Measurements from ENCODE around the gene HECTD2. TPM values are rescaled to one million over a fixed set of nuclear protein-coding genes. Genes with fewer than 3 reads are reported as not detected.

HECTD2 gene
- total RNA-seq, 1 experiment from 2014 or later, result 2.0 TPM

- BruUV-seq (replicated peaks), result no TSS peak
- Histone ChIP-seq H3K4me1 (no peaks in the 10 kb centered on the region), H3K4me3 (ENCODE audit: low read depth, low read length) (no peak overlapping the region), H3K9me3 (no peaks in the 10 kb centered on the region), H3K36me3 (ENCODE audit: control insufficient read depth, insufficient read depth, low read length) (no peaks in the 10 kb centered on the region), H3K27me3 (replicated peaks; ENCODE audit: control insufficient read depth, insufficient read depth, low read length) (no peaks in the 10 kb centered on the region)
- no peak for DNase-seq
- ChIA-PET POLR2A (no interaction called here), CTCF (no interaction called here)
- no peak for TF ChIP-seq CTCF (IDR thresholded peaks at IDR 0.05; ENCODE audit: insufficient read depth in 1 of 2, low read depth in 1 of 2, low read length in 1 of 2, severe bottlenecking in 1 of 2, unreplicated experiment in 1 of 2)
- peaks cover 3% of the 10 kb centered on the region for H3K27me3 Mint-ChIP-seq (ENCODE audit: insufficient read depth, unreplicated experiment)
- no peaks in the 10 kb centered on the region for H3K4me1 Mint-ChIP-seq (ENCODE audit: low read depth, unreplicated experiment)
- H3K27ac Mint-ChIP-seq (ENCODE audit: unreplicated experiment), result no peak overlapping the region
- intact Hi-C loops (cut with micrococcal nuclease; ENCODE audit: unreplicated experiment), result no loop called here
- H3K9me3 Mint-ChIP-seq (ENCODE audit: unreplicated experiment), result no peaks in the 10 kb centered on the region
- H3K4me3 Mint-ChIP-seq (ENCODE audit: unreplicated experiment), result no peak overlapping the region
- no peaks in the 10 kb centered on the region for H3K36me3 Mint-ChIP-seq (ENCODE audit: insufficient read depth, unreplicated experiment)
Measured at GRCh38 chr10:91420868-91421267, 10.7 kb downstream of the HECTD2 start.

- CTCF ChIA-PET, result no interaction called here
Measured at GRCh38 chr10:91422915-91423314, 12.8 kb downstream of the HECTD2 start.

GRCh38 chr10:91424016-91424415, 13.9 kb downstream of the HECTD2 start:
- no peak for DNase-seq
- intact Hi-C loops (cut with micrococcal nuclease; ENCODE audit: unreplicated experiment), result no loop called here
- Mint-ChIP-seq H3K4me3 (ENCODE audit: unreplicated experiment) (no peak overlapping the region), H3K9me3 (ENCODE audit: unreplicated experiment) (no peaks in the 10 kb centered on the region), H3K4me1 (ENCODE audit: low read depth, unreplicated experiment) (no peaks in the 10 kb centered on the region), H3K27ac (ENCODE audit: unreplicated experiment) (no peak overlapping the region), H3K36me3 (ENCODE audit: insufficient read depth, unreplicated experiment) (no peaks in the 10 kb centered on the region), H3K27me3 (ENCODE audit: insufficient read depth, unreplicated experiment) (peaks cover 3% of the 10 kb centered on the region)
- no peak overlapping the region for H3K4me3 ChIP-seq (ENCODE audit: low read depth, low read length)
- no peak for TF ChIP-seq CTCF (IDR thresholded peaks at IDR 0.05; ENCODE audit: insufficient read depth in 1 of 2, low read depth in 1 of 2, low read length in 1 of 2, severe bottlenecking in 1 of 2, unreplicated experiment in 1 of 2)
- H3K4me1 ChIP-seq, result no peaks in the 10 kb centered on the region
- no peaks in the 10 kb centered on the region for H3K27me3 ChIP-seq (replicated peaks; ENCODE audit: control insufficient read depth, insufficient read depth, low read length)
- H3K9me3 ChIP-seq, result no peaks in the 10 kb centered on the region
- H3K36me3 ChIP-seq (ENCODE audit: control insufficient read depth, insufficient read depth, low read length), result no peaks in the 10 kb centered on the region
- ChIA-PET POLR2A (no interaction called here), CTCF (no interaction called here)
- no TSS peak for BruUV-seq (replicated peaks)

More at GRCh38 chr10:91422915-91423314, 12.8 kb downstream of the HECTD2 start:
- Histone ChIP-seq H3K27me3 (replicated peaks; ENCODE audit: control insufficient read depth, insufficient read depth, low read length) (no peaks in the 10 kb centered on the region), H3K4me3 (ENCODE audit: low read depth, low read length) (no peak overlapping the region), H3K4me1 (no peaks in the 10 kb centered on the region), H3K9me3 (no peaks in the 10 kb centered on the region), H3K36me3 (ENCODE audit: control insufficient read depth, insufficient read depth, low read length) (no peaks in the 10 kb centered on the region)
- DNase-seq, result no peak
- intact Hi-C loops (cut with micrococcal nuclease; ENCODE audit: unreplicated experiment), result no loop called here
- no peaks in the 10 kb centered on the region for H3K9me3 Mint-ChIP-seq (ENCODE audit: unreplicated experiment)
- H3K4me3 Mint-ChIP-seq (ENCODE audit: unreplicated experiment), result no peak overlapping the region
- no peak overlapping the region for H3K27ac Mint-ChIP-seq (ENCODE audit: unreplicated experiment)
- H3K36me3 Mint-ChIP-seq (ENCODE audit: insufficient read depth, unreplicated experiment), result no peaks in the 10 kb centered on the region
- H3K27me3 Mint-ChIP-seq (ENCODE audit: insufficient read depth, unreplicated experiment), result peaks cover 3% of the 10 kb centered on the region
- no TSS peak for BruUV-seq (replicated peaks)
- POLR2A ChIA-PET, result no interaction called here
- H3K4me1 Mint-ChIP-seq (ENCODE audit: low read depth, unreplicated experiment), result no peaks in the 10 kb centered on the region
- no peak for TF ChIP-seq CTCF (IDR thresholded peaks at IDR 0.05; ENCODE audit: insufficient read depth in 1 of 2, low read depth in 1 of 2, low read length in 1 of 2, severe bottlenecking in 1 of 2, unreplicated experiment in 1 of 2)

Data from Caco-2 (cell line).